GM19468 (cell line): ENCODE results near the gene KREMEN1.

Experiments
- ATAC-seq: cut with Tn5 transposase; IDR thresholded peaks from one replicate; pipeline ENCODE4 v1.9.1; 2021; ENCODE audit warnings: mild to moderate bottlenecking, moderate library complexity, moderate number of reproducible peaks; ENCODE audit not compliant: unreplicated experiment; ENCODE audit errors: extremely low read depth

Gene KREMEN1

DNA sequence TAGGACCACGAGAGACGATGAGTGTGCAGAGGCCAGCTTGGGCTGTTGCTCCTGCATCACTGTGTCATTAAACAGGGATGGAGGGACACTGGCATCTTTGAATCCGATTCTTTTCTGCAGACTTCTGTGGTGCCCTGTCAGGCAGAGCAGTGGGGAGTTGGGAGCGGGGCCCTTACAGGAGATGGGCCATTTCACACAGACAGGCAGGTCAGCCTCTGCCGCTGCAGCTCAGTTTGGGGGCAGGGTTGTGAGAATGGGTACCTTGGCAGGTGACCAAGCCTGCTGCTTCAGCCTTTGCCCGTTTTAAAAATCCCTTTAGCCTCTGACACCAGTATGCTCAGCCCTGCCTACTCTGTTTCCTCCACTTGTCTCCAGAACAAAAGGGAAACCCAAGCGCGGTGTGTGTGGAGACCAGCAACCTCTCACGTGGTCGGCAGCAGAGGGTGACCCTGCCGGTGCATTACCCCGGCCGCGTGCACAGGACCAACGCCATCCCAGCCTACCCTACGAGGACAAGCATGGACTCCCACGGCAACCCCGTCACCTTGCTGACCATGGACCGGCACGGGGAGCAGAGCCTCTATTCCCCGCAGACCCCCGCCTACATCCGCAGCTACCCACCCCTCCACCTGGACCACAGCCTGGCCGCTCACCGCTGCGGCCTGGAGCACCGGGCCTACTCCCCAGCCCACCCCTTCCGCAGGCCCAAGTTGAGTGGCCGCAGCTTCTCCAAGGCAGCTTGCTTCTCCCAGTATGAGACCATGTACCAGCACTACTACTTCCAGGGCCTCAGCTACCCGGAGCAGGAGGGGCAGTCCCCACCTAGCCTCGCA lies 23.8 kb upstream of the KREMEN1 start:
- no peak for ATAC-seq

DNA sequence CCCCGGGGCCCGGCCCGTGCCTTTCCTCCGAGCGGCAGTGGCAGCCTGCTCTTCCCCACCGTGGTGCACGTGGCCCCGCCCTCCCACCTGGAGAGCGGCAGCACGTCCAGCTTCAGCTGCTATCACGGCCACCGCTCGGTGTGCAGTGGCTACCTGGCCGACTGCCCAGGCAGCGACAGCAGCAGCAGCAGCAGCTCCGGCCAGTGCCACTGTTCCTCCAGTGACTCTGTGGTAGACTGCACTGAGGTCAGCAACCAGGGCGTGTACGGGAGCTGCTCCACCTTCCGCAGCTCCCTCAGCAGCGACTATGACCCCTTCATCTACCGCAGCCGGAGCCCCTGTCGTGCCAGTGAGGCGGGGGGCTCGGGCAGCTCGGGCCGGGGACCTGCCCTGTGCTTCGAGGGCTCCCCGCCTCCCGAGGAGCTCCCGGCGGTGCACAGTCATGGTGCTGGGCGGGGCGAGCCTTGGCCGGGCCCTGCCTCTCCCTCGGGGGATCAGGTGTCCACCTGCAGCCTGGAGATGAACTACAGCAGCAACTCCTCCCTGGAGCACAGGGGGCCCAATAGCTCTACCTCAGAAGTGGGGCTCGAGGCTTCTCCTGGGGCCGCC lies 23.1 kb upstream of the KREMEN1 start:
- ATAC-seq: no peak

DNA sequence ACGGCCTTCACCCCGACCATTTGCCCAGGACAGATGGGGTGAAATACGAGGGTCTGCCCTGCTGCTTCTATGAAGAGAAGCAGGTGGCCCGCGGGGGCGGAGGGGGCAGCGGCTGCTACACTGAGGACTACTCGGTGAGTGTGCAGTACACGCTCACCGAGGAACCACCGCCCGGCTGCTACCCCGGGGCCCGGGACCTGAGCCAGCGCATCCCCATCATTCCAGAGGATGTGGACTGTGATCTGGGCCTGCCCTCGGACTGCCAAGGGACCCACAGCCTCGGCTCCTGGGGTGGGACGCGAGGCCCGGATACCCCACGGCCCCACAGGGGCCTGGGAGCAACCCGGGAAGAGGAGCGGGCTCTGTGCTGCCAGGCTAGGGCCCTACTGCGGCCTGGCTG lies 22.4 kb upstream of the KREMEN1 start:
- ATAC-seq: no peak

DNA sequence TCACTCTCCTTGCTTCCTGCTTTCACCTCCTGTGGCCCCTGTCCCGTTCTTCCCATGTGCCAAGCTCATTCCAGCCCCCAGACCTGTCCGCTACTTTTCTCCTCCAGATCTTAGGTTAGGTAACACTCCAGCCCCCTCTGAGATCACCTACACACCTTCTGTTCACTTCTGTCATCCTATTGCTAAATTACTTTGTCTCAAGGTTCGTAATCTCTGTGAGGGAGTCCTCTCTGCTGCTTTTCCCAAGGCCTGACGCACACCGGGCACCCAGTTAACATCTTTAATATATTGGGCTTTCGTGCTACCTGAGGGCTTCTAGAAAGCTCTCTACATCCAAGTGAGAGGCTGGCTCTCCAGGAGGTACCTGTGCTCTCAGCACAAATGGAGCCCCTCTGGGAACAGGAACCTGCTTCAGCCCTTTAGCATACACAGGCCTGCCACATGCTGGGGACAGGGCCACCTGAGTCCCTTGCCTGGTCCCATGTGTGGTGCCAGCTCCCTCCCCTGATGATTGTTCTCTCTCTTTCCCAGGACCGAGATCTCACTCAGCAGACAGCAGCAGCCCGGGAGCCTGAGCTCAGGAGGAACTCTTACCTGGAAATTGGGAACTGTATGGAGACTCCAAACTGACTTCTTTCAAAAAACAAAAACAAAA lies 19.7 kb upstream of the KREMEN1 start:
- ATAC-seq: no peak

DNA sequence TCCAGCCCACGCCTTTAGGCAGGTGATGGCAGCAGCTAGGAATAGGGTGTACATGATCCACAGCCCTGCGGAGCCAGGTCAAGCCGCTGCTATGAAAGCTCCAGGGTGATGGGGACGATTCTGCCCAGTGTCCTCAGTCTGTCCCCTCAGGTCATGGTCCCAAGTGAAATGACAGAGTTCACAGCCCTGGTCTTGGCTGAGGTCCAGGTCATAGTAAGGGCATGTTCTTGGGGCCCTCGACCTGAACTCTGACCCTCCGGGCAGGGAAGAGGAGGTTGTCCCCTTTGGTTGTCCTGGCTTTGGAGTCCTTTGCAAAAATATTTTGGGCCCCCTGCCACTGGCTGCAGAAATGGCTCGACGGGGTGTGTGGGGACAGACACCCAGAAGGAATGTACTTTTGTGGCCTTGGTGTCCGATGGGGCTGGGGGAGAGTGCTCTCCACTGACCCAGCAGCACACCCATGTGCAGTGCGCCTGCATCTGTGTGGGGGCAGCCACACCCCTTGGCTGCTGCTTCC lies 18.5 kb upstream of the KREMEN1 start:
- ATAC-seq: no peak

DNA sequence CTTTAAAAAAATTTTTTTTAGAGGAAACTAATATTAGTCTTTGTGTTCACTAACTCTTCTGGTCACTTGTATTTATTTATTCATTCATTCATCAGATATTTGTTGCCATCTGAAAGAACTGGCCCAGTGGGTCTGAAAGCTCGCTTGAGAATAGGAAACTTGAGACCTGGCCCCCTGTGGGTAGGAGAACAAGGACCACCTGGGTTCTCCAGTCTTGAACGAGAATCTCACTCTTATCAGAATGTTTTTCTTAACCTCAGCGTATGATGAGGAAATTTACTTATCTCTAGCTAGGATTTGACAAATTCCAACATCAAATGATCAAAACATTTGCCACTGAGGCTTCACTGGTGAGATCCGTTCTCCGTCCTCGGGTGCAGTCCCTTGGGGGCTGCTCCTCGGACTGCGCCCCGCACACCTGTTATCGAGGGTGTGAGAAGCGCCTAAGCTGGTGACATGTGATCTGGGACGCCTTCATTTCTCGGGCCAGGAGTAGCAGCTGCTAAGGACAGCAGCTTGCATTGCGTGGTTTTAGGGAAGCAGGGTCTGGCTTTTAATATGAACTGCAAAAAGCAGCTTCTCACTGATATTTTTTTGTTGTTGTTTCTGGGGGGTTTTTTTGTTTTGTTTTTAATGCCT lies 17.5 kb upstream of the KREMEN1 start:
- no peak for ATAC-seq

DNA sequence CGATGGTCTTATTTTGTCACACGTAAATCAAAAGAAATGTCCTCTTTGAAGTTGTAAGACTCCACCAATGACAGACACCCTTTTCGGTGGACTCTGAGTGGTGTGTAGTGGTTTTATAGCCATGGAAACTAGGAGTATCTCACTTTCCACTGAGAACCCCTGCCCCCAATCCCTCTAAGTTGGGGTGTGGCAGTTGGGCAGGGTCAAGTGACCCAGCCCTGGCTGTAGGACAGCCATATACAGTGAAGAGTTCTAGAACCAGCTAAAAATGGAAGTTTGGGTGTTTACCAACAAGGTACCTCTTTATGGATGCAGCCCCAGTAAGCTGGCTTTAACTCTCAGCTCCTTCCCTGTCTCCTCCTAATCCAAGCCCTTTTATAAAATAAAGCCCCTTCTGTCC lies 16.4 kb upstream of the KREMEN1 start:
- no peak for ATAC-seq

DNA sequence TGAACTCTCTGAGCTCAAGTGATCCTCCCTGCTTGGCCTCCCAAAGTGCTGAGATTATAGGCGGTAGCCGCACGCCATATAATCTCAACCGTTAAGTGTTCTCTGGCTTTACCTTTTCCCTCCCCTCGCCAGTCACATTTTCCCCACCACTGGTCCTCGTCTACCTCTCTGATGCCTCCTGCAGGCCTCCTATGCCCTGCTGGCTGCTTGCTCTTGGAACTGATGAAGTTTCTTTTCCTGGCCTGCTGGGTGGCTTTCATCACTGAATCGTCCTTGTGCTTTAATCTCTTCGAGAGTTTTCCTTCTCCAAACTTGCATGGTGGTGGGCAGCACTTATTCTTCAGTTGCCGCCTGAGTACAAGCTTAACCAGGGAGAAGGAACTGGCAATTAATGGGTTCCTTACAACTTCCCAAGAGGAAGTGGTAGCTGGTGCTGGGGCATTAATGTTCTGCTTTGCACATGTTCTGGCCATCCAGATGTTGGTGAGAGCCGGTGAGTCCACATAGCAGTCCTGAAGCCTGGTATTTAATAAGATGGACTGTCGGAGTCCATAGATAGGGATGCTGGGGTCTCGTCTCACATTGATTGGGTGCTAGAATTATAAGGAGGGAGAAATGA lies 12.5 kb upstream of the KREMEN1 start:
- ATAC-seq: no peak

DNA sequence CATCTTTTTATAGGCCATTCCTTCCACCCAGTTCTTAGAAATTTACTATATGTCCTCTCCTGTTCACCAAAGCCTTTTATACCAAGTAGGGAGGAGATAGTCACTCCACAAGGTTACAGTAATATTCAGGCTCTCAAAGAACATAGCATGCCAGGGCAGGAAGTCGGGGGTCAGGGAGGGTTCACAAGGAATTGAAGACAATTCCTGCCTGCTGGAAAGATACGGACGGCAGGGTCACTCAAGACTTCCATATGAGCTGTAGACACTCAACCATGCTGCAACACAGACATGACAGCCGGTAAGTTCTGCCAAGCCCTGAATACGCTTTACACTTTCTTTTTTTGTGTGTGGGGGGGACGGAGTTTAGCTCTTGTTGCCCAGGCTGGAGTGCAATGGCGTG lies 11.9 kb upstream of the KREMEN1 start:
- ATAC-seq: no peak

DNA sequence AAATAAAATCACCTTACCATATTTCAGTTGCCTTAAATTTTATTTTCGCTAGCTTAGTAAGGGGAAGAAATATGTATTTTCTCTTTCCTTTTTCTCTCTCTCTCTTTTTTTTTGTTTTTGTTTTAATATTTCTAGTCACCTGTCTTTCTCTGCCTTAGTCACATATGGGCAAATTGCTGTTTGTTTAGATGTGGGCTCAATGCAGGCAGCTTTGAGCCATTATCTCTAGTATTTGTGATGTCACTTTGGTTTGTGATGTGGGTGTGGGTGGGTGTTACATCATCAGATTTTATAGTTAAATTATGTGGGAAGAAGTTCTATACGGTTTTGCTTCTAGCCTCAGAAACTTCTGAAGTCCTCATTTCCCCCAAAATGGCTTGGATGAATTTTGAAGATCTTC lies 11.1 kb upstream of the KREMEN1 start, which contains the start of gene C22orf31:
TSS of gene C22orf31 (minus strand) at position 59 of the 400 bp plus-strand sequence. CDS start at position 20, 39 bp downstream.
- ATAC-seq: no peak

DNA sequence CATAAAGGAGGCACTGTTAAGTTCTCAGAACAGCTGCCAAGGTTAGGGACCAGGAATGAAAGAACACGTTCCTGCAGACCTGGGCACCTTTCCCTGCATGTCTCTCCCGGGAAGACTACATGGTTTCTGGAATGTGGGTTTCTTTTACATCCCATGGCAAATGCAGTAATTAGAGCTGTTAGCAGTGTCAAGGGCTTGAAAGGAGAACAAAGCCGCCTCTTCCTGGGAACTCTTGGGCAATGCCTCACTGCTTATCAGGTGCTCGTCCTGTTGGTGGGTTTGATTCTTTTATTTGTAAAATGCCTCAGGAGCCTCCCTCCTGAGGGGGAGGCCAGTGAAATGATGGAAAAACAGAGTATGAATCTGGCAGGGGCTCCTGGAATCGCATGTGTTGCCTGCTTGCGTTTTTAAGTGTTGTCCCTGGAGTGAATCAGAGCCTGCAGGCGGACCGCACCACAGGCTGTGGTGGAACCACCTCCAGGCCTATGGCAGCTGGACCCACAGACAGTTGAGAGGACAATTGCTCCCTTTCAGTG lies 10.5 kb upstream of the KREMEN1 start:
- no peak for ATAC-seq

DNA sequence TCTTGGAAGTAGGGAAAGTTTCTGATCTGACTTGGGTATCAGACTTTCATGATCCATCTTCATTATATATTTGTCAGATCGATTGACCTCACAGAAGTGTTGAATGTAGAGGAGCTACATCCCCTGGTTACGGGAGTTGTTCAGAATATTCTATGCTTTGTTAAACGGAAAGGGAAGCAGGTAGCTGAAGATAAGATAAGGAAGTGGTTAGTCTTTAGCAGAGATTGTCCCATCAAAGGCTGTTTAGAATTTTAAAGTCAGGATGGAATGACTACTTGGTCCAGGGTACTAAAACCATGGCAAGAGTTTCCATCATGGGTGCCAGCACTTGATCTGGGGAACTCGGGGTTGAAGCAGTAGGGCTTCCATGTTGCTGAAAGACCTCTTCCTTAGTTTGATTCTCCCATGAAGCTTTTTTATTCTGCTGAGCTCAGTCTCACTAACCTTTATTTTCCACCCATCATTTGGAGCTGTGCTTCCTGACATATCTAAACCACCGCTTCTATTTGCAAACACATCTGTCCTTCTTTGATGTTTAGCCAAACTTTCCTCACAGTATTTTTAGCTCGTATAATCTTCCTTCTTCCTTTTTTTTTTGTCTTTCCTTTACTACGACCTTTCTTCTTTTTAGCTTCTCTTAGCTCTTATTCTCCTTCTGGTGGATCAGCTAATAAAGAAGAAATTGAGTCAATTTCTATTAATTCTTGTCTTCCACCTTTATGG lies 7.2 kb upstream of the KREMEN1 start:
- ATAC-seq: no peak

DNA sequence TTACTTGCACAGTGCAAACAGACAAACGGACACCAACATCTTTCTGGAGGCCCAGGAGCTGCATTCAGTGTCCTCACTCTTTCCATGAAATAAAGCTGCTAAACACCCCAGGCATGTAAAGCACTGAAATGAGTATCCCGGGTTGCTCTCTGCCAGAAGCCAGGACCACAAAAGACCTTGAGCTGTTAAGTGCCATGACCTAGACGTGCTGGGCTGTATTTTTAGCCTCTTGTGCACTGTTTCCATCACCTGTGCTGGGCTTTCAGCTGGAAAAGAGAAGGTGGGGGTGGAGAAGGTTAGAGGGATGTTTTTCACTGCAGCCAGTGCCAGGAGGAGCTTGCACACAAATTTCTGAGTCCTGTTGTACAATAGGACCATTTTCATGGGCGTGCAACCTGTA lies 3.4 kb upstream of the KREMEN1 start:
- ATAC-seq: no peak

DNA sequence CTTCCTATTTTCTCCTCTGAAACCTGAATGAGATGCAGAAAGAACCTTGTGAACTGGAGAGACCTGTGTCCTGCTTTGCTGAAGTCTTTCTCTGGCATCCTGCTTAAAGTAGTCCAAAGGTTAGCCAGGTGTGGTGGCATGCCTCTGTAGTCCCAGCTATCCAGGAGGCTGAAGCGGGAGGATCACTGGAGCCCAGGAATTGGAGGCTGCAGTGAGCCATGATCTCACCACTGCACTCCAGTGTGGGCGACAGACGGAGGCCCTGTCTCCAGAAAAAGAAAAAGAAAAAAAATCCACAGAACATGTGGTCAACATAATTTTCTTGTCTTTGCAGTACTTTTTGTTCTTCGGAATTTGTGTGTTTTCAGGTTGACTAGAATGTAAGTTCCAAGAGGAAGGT lies 2.3 kb upstream of the KREMEN1 start:
- no peak for ATAC-seq

DNA sequence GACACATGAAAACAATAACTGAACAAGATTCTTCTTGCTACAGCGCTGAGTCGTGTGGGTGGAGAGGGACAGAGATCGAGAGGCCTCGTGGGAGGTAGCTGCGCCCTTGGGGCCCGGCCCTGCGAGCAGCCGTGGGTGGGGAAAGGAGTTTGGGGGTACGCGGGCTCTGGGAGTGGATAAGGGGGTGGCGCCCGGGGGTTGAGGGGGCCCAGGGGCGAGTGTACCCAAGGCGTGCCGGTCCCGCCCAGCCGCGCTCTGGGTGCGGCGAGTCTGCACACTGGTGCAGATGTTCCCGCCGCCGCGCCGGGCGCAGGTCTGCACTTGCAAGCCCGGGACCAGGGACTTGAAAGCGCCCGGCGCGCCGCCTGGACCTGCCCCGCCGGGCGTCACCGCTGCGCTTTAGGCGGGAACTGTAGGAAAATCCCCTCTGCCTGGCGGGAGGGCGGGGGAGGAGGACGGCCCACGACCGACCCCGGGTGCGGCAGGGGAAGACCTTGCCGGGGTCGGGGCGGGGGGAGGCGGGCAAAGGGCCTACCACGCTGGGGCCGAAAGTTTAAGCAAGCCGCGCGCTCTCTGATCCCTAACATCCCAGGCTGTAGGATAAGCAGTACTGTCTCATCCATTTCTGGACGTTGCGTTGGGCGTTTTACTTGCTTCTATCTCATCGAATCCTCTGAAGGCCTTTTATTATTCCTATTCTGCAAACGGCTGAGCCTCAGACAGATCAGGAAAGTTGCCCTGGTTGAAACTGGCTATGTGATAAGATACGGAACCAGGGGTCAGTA lies 1.4 kb upstream of the KREMEN1 start:
- no peak for ATAC-seq

DNA sequence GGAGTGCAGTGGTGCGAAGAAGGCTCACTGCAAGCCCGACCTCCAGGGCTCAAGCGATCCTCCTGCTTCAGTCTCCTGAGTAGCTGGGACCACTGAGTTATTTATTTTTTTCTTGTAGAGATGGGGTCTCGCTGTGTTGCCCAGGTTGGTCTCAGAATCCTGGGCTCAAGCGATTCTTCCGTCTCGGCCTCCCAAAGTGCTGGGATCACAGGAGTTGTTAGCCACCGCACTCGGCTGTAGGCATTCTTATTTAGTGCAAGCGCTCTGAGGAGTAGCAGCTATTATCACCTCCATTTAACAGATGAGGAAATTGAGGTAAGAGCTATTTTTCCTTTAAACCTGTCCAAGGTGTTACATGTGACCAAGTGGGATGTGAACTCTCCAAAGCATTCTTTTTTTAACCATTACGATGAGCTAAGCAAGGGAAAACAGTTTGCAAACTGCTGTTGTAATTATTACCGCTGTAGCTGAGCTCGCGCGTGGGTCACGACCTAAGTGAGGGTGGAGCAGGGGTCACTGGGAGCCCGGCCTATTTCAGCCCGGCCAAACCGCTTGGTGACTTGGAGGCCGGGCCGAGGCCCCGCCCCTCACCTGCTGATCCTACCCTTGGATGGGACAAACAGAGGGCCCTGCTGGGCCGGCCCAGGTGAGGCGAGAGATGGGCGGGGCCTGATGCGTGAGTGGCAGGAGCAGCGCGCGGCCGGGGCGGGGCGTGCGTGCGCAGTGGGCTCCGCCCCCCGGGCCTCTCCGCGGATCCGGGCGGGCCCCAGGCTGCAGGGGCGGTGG lies 449 bp upstream of the KREMEN1 start:
- no peak for ATAC-seq

DNA sequence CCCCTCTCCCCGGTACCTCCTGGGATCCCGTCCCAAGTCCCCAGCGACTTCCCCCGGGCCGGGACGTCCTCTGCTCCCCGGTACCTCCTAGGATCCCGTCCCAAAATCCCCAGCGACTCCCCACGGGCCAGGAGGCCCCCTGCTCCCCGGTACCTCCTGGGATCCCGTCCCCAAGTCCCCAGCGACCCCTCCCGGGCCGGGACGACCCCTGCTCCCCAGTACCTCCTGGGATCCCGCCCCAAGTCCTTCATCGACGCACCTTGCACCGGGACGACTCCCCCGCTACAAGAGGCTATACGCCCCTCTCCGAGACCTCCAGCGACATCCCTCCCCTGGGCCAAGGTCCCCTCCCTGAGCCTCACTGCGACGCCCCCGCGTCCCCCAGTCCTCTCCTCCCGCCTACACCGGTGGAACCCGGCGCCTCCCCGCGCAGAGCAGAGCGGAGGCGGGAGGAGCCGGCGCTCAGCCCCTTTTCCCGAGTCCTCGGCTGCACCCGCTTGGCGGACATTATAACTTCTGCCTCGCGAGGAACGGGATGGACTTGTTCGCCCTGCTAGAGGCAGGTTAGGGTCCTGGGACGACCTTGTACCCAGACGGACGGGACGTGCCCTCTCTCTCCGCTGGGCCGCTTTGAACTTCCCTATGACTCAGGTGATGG lies 912 bp downstream of the KREMEN1 start:
- ATAC-seq: no peak
